B cell (primary cell): ENCODE data around the gene DERA. TPM values are rescaled to one million over a fixed set of nuclear protein-coding genes. Genes with fewer than 3 reads are reported as not detected.

Experiments used
- ATAC-seq: fragments of 200-7000 bp; cut with Tn5 transposase; one replicate; pipeline ENCODE4 v1.10.0; 2021; ENCODE audit warnings: low read depth, mild to moderate bottlenecking, moderate number of reproducible peaks, moderate library complexity
- CTCF ChIA-PET: fragments of 350-600 bp; sonication (Branson Sonifier 250); formaldehyde crosslinking; loops from one replicate; lab custom pipeline; 2021; ENCODE audit warnings: antibody characterized with exemption, inconsistent platforms; lab: Charles Lee
- POLR2A ChIA-PET: fragments of 350-600 bp; sonication (Branson Sonifier 250); formaldehyde crosslinking; loops from one replicate; lab custom pipeline; 2021; ENCODE audit warnings: antibody characterized with exemption; lab: Charles Lee
- DNase-seq: peaks from one replicate; pipeline ENCODE4 v3.0.0; 2013
- H2AFZ ChIP-seq: 2 replicates; pipeline ENCODE4 v1.6.1; 2012; ENCODE audit warnings: mild to moderate bottlenecking, low read depth, low read length; ENCODE audit not compliant: insufficient read depth, poor library complexity, severe bottlenecking
- H3K27ac ChIP-seq, 2 donors: 1 replicate in 1 of 2; 2 replicates in 1 of 2; pipeline ENCODE4 v1.5.1; 2012 to 2013; ENCODE audit warnings: low read length in 2 of 2, mild to moderate bottlenecking in 2 of 2, moderate library complexity in 1 of 2
- H3K27me3 ChIP-seq, 4 experiments: fragments of 200-600 bp in 1 of 4; sonication (generic) in 1 of 4; replicated peaks in 1 of 4; 1 replicate in 2 of 4; 2 replicates in 2 of 4; pipeline versions ENCODE4 v1.6.1 to v1.7.0; 2013 to 2016; ENCODE audit warnings: low read length in 3 of 4, mild to moderate bottlenecking in 2 of 4, mixed read lengths in 1 of 4, moderate library complexity in 1 of 4; ENCODE audit not compliant: insufficient read depth in 4 of 4, control insufficient read depth in 3 of 4; ENCODE audit errors: control extremely low read depth in 1 of 4
- H3K36me3 ChIP-seq, 2 experiments: replicated peaks in 1 of 2; 1 replicate in 1 of 2; 2 replicates in 1 of 2; pipeline versions ENCODE4 v1.6.1 to v1.7.1; 2013; ENCODE audit warnings: low read length in 1 of 2; ENCODE audit not compliant: insufficient read depth in 2 of 2, control insufficient read depth in 1 of 2; ENCODE audit errors: control extremely low read depth in 1 of 2, extremely low read depth in 1 of 2
- H3K4me1 ChIP-seq, 2 donors: fragments of 200-600 bp in 1 of 2; sonication (generic) in 1 of 2; 1 replicate in 1 of 2; 2 replicates in 1 of 2; pipeline versions ENCODE4 v1.5.1 to v1.6.1; 2013 to 2017; ENCODE audit warnings: low read length in 2 of 2; ENCODE audit not compliant: control insufficient read depth in 2 of 2, insufficient read depth in 2 of 2
- H3K4me2 ChIP-seq: replicated peaks from 2 replicates; pipeline ENCODE3; 2012; ENCODE audit warnings: mild to moderate bottlenecking, low read depth, low read length; ENCODE audit not compliant: poor library complexity, severe bottlenecking
- H3K4me3 ChIP-seq, 5 experiments: fragments of 200-600 bp in 1 of 5; sonication (generic) in 1 of 5; 1 replicate in 3 of 5; 2 replicates in 2 of 5; pipeline versions ENCODE4 v1.5.1 to v1.7.0; 2011 to 2016; ENCODE audit warnings: low read length in 4 of 5, mild to moderate bottlenecking in 4 of 5, low read depth in 2 of 5, control low read depth in 1 of 5, moderate library complexity in 1 of 5; ENCODE audit not compliant: insufficient read depth in 1 of 5; ENCODE audit errors: control extremely low read depth in 1 of 5, extremely low read depth in 1 of 5
- H3K79me2 ChIP-seq: fragments of 200-600 bp; sonication (generic); one replicate; pipeline ENCODE4 v1.6.0; 2016; ENCODE audit warnings: low read length; ENCODE audit not compliant: control insufficient read depth, insufficient read depth
- H3K9ac ChIP-seq: fragments of 200-600 bp; sonication (generic); 2 replicates; pipeline ENCODE4 v1.6.1; 2017; ENCODE audit warnings: mild to moderate bottlenecking, low read length, moderate library complexity
- H3K9me3 ChIP-seq, 3 donors: one replicate each; pipeline versions ENCODE4 v1.6.1 to v1.7.1; 2013; ENCODE audit warnings: low read length in 2 of 3; ENCODE audit not compliant: control insufficient read depth in 2 of 3, insufficient read depth in 1 of 3; ENCODE audit errors: control extremely low read depth in 1 of 3
- H4K20me1 ChIP-seq: 2 replicates; pipeline ENCODE4 v1.6.0; 2012; ENCODE audit warnings: mild to moderate bottlenecking, low read length; ENCODE audit not compliant: insufficient read depth, control insufficient read depth, poor library complexity, severe bottlenecking
- H3K27ac Mint-ChIP-seq: one replicate; pipeline ENCODE4 v1.8.0; 2021; ENCODE audit warnings: mixed read lengths
- H3K27me3 Mint-ChIP-seq: one replicate; pipeline ENCODE4 v1.8.0; 2021; ENCODE audit warnings: mixed read lengths
- H3K4me1 Mint-ChIP-seq: one replicate; pipeline ENCODE4 v1.8.0; 2021; ENCODE audit warnings: mixed read lengths
- H3K4me3 Mint-ChIP-seq: one replicate; pipeline ENCODE4 v1.8.0; 2021; ENCODE audit warnings: mixed read lengths
- H3K9me3 Mint-ChIP-seq: one replicate; pipeline ENCODE4 v1.8.0; 2022; ENCODE audit warnings: mixed read lengths; ENCODE audit not compliant: insufficient read depth
- EZH2 ChIP-seq: IDR thresholded peaks from 2 replicates; pipeline ENCODE4 v1.6.1; 2012; ENCODE audit warnings: borderline replicate concordance, low read depth, mild to moderate bottlenecking, moderate library complexity, low read length; ENCODE audit not compliant: insufficient read depth, poor library complexity, severe bottlenecking
- WGBS: methylation state at CpG from one replicate; pipeline ENCODE4 v1.1.5; 2013; ENCODE audit warnings: missing lambda C conversion rate; ENCODE audit not compliant: insufficient coverage; 5-methylcytosine and 5-hydroxymethylcytosine counted together
- intact Hi-C: fragments of 100-400 bp; cut with micrococcal nuclease; formaldehyde crosslinking; loops from one replicate; pipeline ENCODE4 v1.10.0; 2022
- polyA plus RNA-seq: library from polyadenylated mRNA; depleted of rRNA; stranded (reverse); fragments of >200 nt; gene quantifications from 2 replicates; pipeline ENCODE4 v1.2.3, GENCODE V29; 2012
- total RNA-seq, 2 donors: library from RNA; stranded (reverse); fragments of 120-200 nt in 1 of 2; gene quantifications; 1 replicate in 1 of 2; 2 replicates in 1 of 2; pipeline versions ENCODE4 v1.2.3 to v1.2.4, GENCODE V29; 2013 to 2022
- TF ChIP-seq, protein P1 (sequence below): fragments of 200-600 bp; IDR thresholded peaks from one replicate; pipeline ENCODE4 v1.8.0; 2022; ENCODE audit warnings: antibody characterized with exemption, mild to moderate bottlenecking

Gene DERA
- total and polyA plus RNA-seq, 2 donors (not counting 1 experiment from before 2014, with no cell fraction given) = 9.4 to 20.5 TPM

DNA sequence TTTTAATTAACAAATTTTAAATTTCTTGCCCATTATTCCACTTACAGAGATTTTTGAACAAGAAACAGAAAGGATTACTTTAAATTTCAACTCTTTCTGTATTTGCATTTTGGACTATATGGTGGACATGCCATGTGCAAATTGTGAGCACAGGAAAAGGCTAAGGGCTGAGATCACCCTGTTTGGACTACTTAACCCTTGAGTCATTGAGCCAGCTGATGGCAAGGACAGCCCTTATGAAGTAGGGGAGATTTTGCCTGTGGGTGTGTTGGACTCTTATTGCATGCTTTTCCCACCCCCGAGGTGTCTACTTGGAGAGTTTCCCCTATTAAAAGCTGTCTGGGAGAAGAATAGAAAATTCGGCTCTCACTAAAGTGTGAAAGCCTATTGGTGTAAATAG is 17.2 kb downstream of the DERA start:
- H3K27me3 ChIP-seq = no peaks in the 10 kb centered on the region
- no peak overlapping the region for H2AFZ ChIP-seq
- no peak overlapping the region for H3K4me3 ChIP-seq
- Mint-ChIP-seq H3K4me3 (no peak overlapping the region), H3K27ac (no peak overlapping the region), H3K4me1 (peaks cover 18% of the 10 kb centered on the region), H3K9me3 (peaks cover 2% of the 10 kb centered on the region), H3K27me3 (no peaks in the 10 kb centered on the region)
- no peak for TF ChIP-seq EZH2
- TF ChIP-seq, protein P1, sequence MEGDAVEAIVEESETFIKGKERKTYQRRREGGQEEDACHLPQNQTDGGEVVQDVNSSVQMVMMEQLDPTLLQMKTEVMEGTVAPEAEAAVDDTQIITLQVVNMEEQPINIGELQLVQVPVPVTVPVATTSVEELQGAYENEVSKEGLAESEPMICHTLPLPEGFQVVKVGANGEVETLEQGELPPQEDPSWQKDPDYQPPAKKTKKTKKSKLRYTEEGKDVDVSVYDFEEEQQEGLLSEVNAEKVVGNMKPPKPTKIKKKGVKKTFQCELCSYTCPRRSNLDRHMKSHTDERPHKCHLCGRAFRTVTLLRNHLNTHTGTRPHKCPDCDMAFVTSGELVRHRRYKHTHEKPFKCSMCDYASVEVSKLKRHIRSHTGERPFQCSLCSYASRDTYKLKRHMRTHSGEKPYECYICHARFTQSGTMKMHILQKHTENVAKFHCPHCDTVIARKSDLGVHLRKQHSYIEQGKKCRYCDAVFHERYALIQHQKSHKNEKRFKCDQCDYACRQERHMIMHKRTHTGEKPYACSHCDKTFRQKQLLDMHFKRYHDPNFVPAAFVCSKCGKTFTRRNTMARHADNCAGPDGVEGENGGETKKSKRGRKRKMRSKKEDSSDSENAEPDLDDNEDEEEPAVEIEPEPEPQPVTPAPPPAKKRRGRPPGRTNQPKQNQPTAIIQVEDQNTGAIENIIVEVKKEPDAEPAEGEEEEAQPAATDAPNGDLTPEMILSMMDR = no peak
- DNase-seq = no peak
- H3K36me3 ChIP-seq = peaks cover 0 to 3% of the 10 kb centered on the region in 2 experiments
- H3K9me3 ChIP-seq = peaks cover 0 to 3% (median 0%) of the 10 kb centered on the region in 3 donors
- intact Hi-C loops = no loop called here
- H3K27ac ChIP-seq = no peak overlapping the region
- ATAC-seq = no peak
- WGBS = 79% methylated on average over 2 of the region's 2 CpGs
- no peak overlapping the region for H3K9ac ChIP-seq
- peaks cover 18% of the 10 kb centered on the region for H3K79me2 ChIP-seq
- CTCF ChIA-PET = interaction anchor here (0.7 kb wide), 1 partner anchor 18 kb away, joined by 3 read pairs; the partner anchor contains the start of gene DERA
- POLR2A ChIA-PET = no interaction called here
- peaks cover 11 to 13% of the 10 kb centered on the region in 2 donors for H3K4me1 ChIP-seq
- no peak overlapping the region for H3K4me2 ChIP-seq
- H4K20me1 ChIP-seq = peaks cover 5% of the 10 kb centered on the region

DNA sequence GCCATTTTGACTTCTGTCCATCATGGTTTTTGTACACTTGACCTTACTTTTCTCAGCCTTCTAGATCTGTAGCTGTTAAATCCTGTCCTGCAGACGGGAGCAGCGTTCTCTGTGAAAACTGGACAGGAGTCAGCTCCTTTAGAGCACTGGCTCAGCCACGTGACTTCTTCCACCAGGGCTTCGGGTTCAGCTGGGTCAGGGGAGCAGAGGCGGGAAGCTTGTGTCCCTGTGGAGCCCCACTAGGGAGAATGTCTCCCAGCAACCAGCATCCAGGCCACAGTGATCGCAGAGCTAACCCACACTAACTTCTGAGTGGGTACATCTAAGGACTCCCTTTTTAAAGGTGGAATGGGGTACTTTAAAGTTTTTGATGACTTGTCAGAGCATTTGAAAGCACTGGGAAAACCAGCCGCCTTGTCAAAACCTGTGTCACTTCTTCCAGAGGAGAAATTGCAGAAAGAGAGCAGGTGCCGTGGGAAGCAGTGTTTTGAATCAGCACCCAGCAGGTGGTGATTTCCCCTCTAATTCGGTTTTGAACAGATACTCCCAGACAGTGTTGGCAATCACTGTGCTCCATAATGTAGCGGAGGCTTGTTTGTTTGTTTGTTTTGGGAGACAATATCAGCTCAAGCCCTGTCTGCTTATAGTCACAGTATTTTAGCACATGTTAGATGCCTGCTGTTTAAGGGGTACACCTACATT is 17.9 kb downstream of the DERA start:
- Histone ChIP-seq H3K4me1 (peaks cover 11 to 13% of the 10 kb centered on the region in 2 donors), H3K27me3 (no peaks in the 10 kb centered on the region), H4K20me1 (peaks cover 5% of the 10 kb centered on the region), H3K79me2 (peaks cover 23% of the 10 kb centered on the region), H2AFZ (no peak overlapping the region), H3K36me3 (peaks cover 0 to 5% of the 10 kb centered on the region in 2 experiments), H3K9me3 (peaks cover 0 to 3% (median 0%) of the 10 kb centered on the region in 3 donors), H3K4me2 (no peak overlapping the region), H3K9ac (no peak overlapping the region), H3K4me3 (no peak overlapping the region), H3K27ac (no peak overlapping the region)
- ATAC-seq = no peak
- intact Hi-C loops = no loop called here
- no peaks in the 10 kb centered on the region for H3K27me3 Mint-ChIP-seq
- peaks cover 2% of the 10 kb centered on the region for H3K9me3 Mint-ChIP-seq
- H3K4me3 Mint-ChIP-seq = no peak overlapping the region
- 91% methylated on average over 7 of the region's 10 CpGs for WGBS
- DNase-seq = no peak
- H3K27ac Mint-ChIP-seq = no peak overlapping the region
- ChIA-PET POLR2A (no interaction called here), CTCF (interaction anchor here (0.7 to 1.1 kb wide), 2 partner anchors 18 to 21 kb away, joined by 3 read pairs; partner anchors contain the start of gene DERA)
- TF ChIP-seq, protein P1 = no peak
- TF ChIP-seq EZH2 = no peak
- H3K4me1 Mint-ChIP-seq = peaks cover 18% of the 10 kb centered on the region
